Heart right ventricle (tissue), 16 donors: ENCODE results near the gene TBC1D22A. TPM values are rescaled to one million over a fixed set of nuclear protein-coding genes. Genes with fewer than 3 reads are reported as not detected.

Experiments
- ATAC-seq, 8 donors: fragments of 200-7000 bp; cut with Tn5 transposase; one replicate each; pipeline ENCODE4 v1.9.1; 2020; ENCODE audit warnings: mild to moderate bottlenecking in 8 of 8, moderate library complexity in 8 of 8, moderate number of reproducible peaks in 1 of 8
- DNase-seq, 2 donors: peaks; one replicate each; pipeline ENCODE4 v3.0.0-alpha.2; 2020
- H3K27ac ChIP-seq, 10 donors: fragments of 200-600 bp; sonication (generic) in 2 of 10; one replicate each; pipeline versions ENCODE4 v1.5.0 to v1.8.0; 2020 to 2022; ENCODE audit warnings: mild to moderate bottlenecking in 3 of 10
- H3K27me3 ChIP-seq, 7 donors: fragments of 200-600 bp; one replicate each; pipeline ENCODE4 v1.8.0; 2021 to 2022; ENCODE audit warnings: mild to moderate bottlenecking in 2 of 7
- H3K36me3 ChIP-seq, 9 donors: fragments of 200-600 bp; sonication (generic) in 1 of 9; one replicate each; pipeline versions ENCODE4 v1.5.0 to v1.8.0; 2020 to 2022; ENCODE audit warnings: mild to moderate bottlenecking in 2 of 9
- H3K4me1 ChIP-seq, 9 donors: fragments of 200-600 bp; sonication (generic) in 1 of 9; one replicate each; pipeline versions ENCODE4 v1.5.0 to v1.8.0; 2020 to 2022; ENCODE audit warnings: mild to moderate bottlenecking in 4 of 9
- H3K4me3 ChIP-seq, 10 donors: fragments of 200-600 bp; sonication (generic) in 2 of 10; one replicate each; pipeline versions ENCODE4 v1.5.0 to v1.8.0; 2020 to 2022; ENCODE audit warnings: mild to moderate bottlenecking in 7 of 10, moderate library complexity in 2 of 10
- H3K9me3 ChIP-seq, 11 donors: fragments of 200-600 bp in 10 of 11; sonication (generic) in 2 of 11; one replicate each; pipeline versions ENCODE4 v1.5.0 to v1.8.0; 2013 to 2022; ENCODE audit warnings: mild to moderate bottlenecking in 2 of 11, control low read depth in 1 of 11, moderate library complexity in 1 of 11
- WGBS, 2 donors: extraction: QIAGEN DNeasy Blood & Tissue Kit; methylation state at CpG; one replicate each; pipeline ENCODE4 v1.1.7; 2013; ENCODE audit warnings: inconsistent platforms in 1 of 2; 5-methylcytosine and 5-hydroxymethylcytosine counted together
- intact Hi-C, 10 donors: fragments of 100-400 bp; cut with DNase I; formaldehyde crosslinking; loops; one replicate each; pipeline versions ENCODE4 v1.11.1 to v1.14.2; 2022
- polyA plus RNA-seq, 2 donors: library from polyadenylated mRNA; stranded (reverse); fragments of 200-250 nt; gene quantifications; one replicate each; pipeline ENCODE4 v1.2.3, GENCODE V29; 2013
- total RNA-seq, 10 donors: library from RNA; stranded (reverse); fragmentation: NEBNext Ultra II Directional in 3 of 10; extraction: Animal tissue kit (Norgen Biotek cat#: 25700) in 3 of 10; gene quantifications; one replicate each; pipeline versions ENCODE4 v1.2.1 to v1.2.4, GENCODE V29; 2021 to 2023
- TF ChIP-seq, protein P1 (sequence below), 9 donors: fragments of 200-600 bp; sonication (generic) in 2 of 9; IDR thresholded peaks; one replicate each; pipeline versions ENCODE4 v1.5.0 to v1.8.0; 2021 to 2022; ENCODE audit warnings: antibody characterized with exemption in 9 of 9, mild to moderate bottlenecking in 5 of 9, moderate library complexity in 1 of 9
- donor health status: Arrhythmogenic right ventricular cardiomyopathy.
- donor health status: ischemic (EF 13 %, LVEDD 7.1; RV severe dilation, severe dysfunction).
- donor health status: healthy with polysubstance abuse.
- donor health status: DM: no; HTN: yes; CAD: no.
- donor health status: DM: no; HTN: no; CAD: no.
- donor health status: ischemic (EF 25% LVEDD 6.9; RV normal size, moderate dysfunction).
- donor health status: ischemic (EF 25% LVEDD 5.7; RV mildly dilated, moderate dysfunction).
- donor health status: healthy.
- donor health status: DM: yes; HTN: yes; CAD: no.
- donor health status: Ischemic cardiomyopathy.
- donor health status: ischemic (EF 35%, LVEDD 5.7; RV mildly dilated, moderate dysfunction).
- donor health status: nonischemic (EF 11% LVEDD 7.7; RV severe dilation, severe dysfunction).
- donor health status: DM: yes; HTN: yes; CAD: no.
- donor health status: PGD.
- donor health status: ischemic (EF 29% LVEDD 5.4; RV normal size, mild dysfunction).
- donor health status: nonischemic (EF 23%, LVEDD 6.1; RV moderate dilation, normal function).

Gene TBC1D22A
- total and polyA plus RNA-seq, 12 donors: 7.2 to 27.9 (median 17.9) TPM

DNA sequence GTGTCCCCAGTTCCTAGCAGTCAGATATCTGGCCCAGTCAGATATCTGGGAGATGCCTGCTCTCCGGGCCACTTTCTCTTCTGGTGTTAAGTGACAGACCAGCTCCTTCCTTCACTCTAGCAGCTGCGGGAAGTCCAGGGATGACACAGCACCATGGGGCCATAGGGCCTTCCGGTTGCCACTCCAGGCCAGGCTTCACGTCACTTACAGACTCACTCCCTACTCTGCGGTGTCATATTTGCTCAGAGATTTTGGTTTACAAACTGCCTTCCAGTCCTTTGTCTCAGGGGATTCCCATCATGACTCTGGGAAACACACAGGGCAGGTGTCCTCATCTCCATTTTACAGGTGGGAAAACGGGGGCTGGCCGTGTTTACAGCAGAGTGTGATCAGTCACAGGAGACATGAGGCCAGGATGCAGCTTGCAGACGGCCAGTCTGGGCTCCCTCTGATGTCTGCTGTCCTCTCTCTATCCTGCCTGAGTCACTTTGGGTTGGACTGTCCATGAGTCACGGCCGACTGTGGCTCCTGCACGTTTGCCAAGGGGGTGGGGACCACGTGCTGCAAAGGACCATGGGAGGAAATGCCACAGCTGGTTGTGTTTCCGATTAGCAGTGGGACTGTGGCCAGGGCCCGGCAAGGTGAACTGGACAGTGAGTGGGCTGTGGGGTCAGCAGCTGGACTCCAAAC, 8.2 kb upstream of the TBC1D22A start:
- peak; percentile 90 to 94 (median 91) for ATAC-seq
- H3K4me1 ChIP-seq: peaks cover 19 to 78% (median 71%) of the 10 kb centered on the region in 9 donors
- peak overlapping the region in 6 of 10 donors; percentile 9 to 18 (median 14) for H3K4me3 ChIP-seq
- peak; percentile 93 to 96 for DNase-seq
- H3K36me3 ChIP-seq: no peaks in the 10 kb centered on the region
- 5 to 6% methylated on average over 14 of the region's 14 CpGs for WGBS, 2 donors
- intact Hi-C loops: no loop called here
- H3K27me3 ChIP-seq: no peaks in the 10 kb centered on the region
- peaks cover 0 to 16% (median 12%) of the 10 kb centered on the region in 11 donors for H3K9me3 ChIP-seq
- TF ChIP-seq, protein P1, sequence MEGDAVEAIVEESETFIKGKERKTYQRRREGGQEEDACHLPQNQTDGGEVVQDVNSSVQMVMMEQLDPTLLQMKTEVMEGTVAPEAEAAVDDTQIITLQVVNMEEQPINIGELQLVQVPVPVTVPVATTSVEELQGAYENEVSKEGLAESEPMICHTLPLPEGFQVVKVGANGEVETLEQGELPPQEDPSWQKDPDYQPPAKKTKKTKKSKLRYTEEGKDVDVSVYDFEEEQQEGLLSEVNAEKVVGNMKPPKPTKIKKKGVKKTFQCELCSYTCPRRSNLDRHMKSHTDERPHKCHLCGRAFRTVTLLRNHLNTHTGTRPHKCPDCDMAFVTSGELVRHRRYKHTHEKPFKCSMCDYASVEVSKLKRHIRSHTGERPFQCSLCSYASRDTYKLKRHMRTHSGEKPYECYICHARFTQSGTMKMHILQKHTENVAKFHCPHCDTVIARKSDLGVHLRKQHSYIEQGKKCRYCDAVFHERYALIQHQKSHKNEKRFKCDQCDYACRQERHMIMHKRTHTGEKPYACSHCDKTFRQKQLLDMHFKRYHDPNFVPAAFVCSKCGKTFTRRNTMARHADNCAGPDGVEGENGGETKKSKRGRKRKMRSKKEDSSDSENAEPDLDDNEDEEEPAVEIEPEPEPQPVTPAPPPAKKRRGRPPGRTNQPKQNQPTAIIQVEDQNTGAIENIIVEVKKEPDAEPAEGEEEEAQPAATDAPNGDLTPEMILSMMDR (IDR thresholded peaks at IDR 0.05): no peak
- H3K27ac ChIP-seq: peak overlapping the region; percentile 84 to 99 (median 94)

DNA sequence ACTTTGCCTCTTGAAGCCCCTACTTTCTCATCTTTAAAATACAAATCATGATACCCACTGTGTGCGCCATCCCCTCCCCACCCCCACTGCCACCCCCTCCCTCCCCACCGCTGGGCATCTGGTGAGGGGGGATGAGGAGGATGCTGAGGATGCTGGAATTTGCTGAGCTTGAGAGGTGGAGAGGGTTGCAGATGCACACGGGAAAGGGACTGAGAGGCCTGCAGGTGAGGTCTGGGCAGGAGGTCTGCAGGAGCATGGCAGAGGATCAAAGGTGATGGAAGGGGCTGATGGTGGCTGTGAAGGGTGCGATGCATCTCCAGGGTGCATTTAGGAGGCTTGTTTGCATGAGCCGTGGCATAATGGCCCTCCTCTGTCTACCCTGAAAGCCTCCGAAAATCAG, 7.6 kb upstream of the TBC1D22A start:
- H3K4me3 ChIP-seq: peak overlapping the region in 5 of 10 donors; percentile 9 to 18 (median 12)
- H3K36me3 ChIP-seq: no peaks in the 10 kb centered on the region
- H3K27ac ChIP-seq: peak overlapping the region; percentile 84 to 99 (median 94)
- WGBS, 2 donors: 68 to 71% methylated on average over 6 of the region's 6 CpGs
- intact Hi-C loops: loop anchor here in 2 of 10 donors (5.0 kb wide), 1 partner anchor 42 kb away; no protein-coding TSS in a partner anchor
- DNase-seq (no peak), ATAC-seq (no peak)
- no peaks in the 10 kb centered on the region for H3K27me3 ChIP-seq
- peaks cover 0 to 16% (median 12%) of the 10 kb centered on the region in 11 donors for H3K9me3 ChIP-seq
- H3K4me1 ChIP-seq: peaks cover 19 to 75% (median 67%) of the 10 kb centered on the region in 9 donors
- TF ChIP-seq, protein P1 (IDR thresholded peaks at IDR 0.05): no peak

DNA sequence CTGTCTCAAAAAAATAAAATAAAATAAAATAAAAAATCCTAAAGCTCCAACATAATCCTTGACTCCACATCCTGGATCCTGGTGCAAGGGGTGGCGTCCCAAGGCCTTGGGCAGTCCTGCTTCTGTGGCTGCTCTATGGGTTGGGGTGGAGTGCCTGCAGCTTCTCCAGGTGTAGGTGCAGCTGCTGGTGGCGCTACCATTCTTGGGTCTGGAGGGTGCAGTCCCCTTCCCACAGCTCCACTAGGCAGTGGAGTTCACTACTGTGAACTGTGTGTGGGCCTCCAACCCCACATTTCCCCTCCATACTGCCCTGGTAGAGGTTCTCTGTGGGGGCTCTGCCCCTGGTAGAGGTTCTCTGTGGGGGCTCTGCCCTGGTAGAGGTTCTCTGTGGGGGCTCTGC, 6.9 kb upstream of the TBC1D22A start:
- H3K27ac ChIP-seq: peak overlapping the region in 2 of 10 donors; percentile 90 to 95

DNA sequence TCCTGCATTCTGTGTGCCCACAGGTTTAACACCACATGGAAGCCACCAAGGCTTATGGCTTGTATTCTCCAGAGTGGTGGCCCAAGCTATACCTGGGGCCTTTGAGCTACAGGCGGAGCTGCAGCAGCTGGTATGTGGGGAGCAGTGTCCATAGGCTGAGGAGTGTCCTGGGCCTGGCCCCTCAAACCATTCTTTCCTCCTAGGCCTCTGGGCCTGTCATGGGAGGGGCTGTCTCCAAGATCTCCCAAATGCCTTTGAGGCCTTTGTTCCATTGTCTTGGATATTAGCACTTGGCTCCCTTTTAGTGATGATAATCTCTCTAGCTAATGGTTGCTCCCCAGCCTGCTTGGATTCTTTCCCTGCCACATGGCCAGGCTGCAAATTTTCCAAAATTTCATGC, 6.4 kb upstream of the TBC1D22A start:
- Histone ChIP-seq H3K36me3 (peaks cover 0 to 4% (median 0%) of the 10 kb centered on the region in 9 donors), H3K27me3 (no peaks in the 10 kb centered on the region), H3K27ac (peak overlapping the region in 2 of 10 donors; percentile 12 to 95), H3K4me1 (peaks cover 16 to 64% (median 55%) of the 10 kb centered on the region in 9 donors), H3K9me3 (peaks cover 0 to 16% (median 12%) of the 10 kb centered on the region in 11 donors), H3K4me3 (no peak overlapping the region)
- intact Hi-C loops: loop anchor here in 2 of 10 donors (5.0 kb wide), 1 partner anchor 41 kb away; no protein-coding TSS in a partner anchor
- TF ChIP-seq, protein P1 (IDR thresholded peaks at IDR 0.05): no peak
- DNase-seq: no peak
- 97 to 100% methylated on average over 1 of the region's 1 CpG for WGBS, 2 donors
- ATAC-seq: no peak

More for the DNA sequence above, 6.9 kb upstream of the TBC1D22A start:
- H3K4me3 ChIP-seq: no peak overlapping the region
- intact Hi-C loops: loop anchor here in 2 of 10 donors (5.0 kb wide), 1 partner anchor 42 kb away; no protein-coding TSS in a partner anchor
- TF ChIP-seq, protein P1 (IDR thresholded peaks at IDR 0.05): no peak
- WGBS, 2 donors: 96 to 99% methylated on average over 2 of the region's 2 CpGs
- peaks cover 0 to 16% (median 12%) of the 10 kb centered on the region in 11 donors for H3K9me3 ChIP-seq
- peaks cover 0 to 4% (median 0%) of the 10 kb centered on the region in 9 donors for H3K36me3 ChIP-seq
- H3K4me1 ChIP-seq: peaks cover 19 to 68% (median 60%) of the 10 kb centered on the region in 9 donors
- DNase-seq (no peak), ATAC-seq (no peak)
- no peaks in the 10 kb centered on the region for H3K27me3 ChIP-seq
